NOMO-1 treated with dmso at 0.1 percent for 144 hours (cell line): ENCODE data around the gene GSG1L.

Experiments
- DNase-seq: peaks from one replicate; lab custom pipeline; 2025; ENCODE audit not compliant: unreplicated experiment; lab: John Stamatoyannopoulos, UW

GSG1L gene

GRCh38 chr16:28092721-28093384 is 29.3 kb upstream of the GSG1L start:
- no peak for DNase-seq

DNA sequence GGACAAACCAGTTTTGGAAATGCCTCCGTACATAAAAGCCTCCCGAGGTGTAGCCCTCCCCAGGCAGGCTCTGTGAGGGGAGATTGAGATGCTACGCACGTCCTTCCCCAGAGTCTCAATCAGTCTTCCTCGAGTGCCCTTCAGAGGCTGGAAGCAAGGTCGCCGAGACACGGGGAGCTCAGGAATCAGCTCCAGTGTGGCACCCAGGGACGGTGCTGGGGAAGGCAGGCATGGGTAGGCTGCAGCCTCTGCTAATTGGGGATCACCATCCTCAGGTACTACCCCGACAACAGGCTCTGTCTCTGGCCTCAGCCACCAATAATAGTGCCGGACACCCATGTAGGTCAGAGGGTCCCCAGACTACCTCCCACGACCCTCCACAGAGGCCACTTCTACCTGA is 28.1 kb upstream of the GSG1L start:
- DNase-seq: no peak

GRCh38 chr16:28090646-28091377 is 27.3 kb upstream of the GSG1L start:
- no peak for DNase-seq

GRCh38 chr16:28089992-28090365 is 26.5 kb upstream of the GSG1L start:
- DNase-seq: no peak

GRCh38 chr16:28089205-28089991 is 25.9 kb upstream of the GSG1L start:
- no peak for DNase-seq

DNA sequence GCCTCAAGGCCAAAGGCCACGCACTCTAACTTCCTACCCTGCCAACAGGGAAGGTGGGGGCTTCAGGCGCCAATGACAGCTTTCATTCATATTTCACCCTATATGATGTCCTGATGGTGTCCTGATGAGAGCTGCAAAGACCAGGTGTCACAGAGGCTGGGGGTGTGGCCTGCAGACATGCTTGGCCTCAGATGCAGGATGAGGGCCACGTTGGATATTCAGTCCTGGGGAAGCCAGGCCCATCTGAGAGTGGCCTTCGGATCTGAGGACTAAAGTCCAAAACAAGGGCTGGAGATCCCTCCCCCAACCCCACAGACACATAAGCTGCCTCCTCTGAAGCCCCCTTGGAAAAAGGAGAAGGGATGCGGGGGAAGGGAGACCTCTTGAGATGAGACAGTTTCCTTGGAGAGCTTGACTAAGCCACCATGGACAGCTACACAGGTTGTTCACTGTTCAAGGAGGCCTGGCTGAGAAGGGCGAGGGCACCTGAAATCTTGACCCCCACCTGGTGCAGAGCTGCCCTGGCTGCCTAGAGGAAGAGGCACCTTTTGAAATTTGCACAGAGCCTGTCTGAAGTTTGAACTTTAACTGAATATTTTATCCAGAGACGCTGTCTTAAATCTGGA is 24.3 kb upstream of the GSG1L start:
- no peak for DNase-seq

- DNase-seq: no peak
Measured at GRCh38 chr16:28087140-28087660, 23.7 kb upstream of the GSG1L start.

DNA sequence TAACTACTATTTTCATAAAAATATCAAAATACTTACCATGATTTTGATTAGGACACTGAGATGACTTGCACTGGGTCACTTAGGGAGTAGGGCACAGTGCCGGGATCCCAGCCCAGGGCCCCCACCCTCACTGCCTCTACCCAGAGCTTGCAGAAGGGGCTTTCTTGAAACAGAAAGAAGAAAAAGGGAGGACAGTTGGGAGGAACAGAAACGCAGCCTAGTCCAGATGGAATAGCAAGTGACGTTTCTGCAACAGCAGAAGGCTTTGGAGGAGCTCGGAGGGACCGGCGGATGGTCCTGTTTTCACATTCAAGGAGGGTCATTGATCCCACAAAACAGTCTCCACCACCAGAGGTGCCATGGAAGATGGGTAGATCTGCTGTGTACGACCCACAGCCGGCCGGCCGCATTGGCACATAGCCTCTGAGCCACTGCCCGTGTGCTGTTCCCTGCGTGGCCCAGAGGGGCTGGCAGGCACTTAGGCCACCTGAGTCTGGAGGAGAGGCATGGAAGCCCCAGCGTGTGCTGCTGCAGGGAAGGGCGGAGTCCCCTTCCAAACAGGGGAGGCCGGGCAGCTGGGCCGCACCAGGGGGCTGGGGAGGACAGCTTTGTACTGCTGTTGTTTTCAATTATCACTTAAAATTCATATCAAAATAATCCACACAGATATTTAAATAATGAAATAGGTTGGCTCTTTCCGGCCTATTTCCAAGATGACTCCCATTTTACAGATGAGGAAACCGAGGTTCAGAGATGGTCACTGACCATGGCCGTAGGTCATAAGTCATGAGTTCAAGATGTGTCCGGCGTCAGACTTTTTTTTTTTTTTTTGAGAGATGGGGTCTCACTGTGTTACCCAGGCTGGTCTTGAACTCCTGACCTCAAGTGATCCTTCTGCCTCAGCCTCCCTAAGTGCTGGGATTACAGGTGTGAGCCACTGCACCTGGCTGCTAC is 22.9 kb upstream of the GSG1L start:
- DNase-seq: no peak

GRCh38 chr16:28085389-28086171 is 22.1 kb upstream of the GSG1L start:
- DNase-seq: no peak

GRCh38 chr16:28084209-28084608 is 20.7 kb upstream of the GSG1L start:
- no peak for DNase-seq

DNA sequence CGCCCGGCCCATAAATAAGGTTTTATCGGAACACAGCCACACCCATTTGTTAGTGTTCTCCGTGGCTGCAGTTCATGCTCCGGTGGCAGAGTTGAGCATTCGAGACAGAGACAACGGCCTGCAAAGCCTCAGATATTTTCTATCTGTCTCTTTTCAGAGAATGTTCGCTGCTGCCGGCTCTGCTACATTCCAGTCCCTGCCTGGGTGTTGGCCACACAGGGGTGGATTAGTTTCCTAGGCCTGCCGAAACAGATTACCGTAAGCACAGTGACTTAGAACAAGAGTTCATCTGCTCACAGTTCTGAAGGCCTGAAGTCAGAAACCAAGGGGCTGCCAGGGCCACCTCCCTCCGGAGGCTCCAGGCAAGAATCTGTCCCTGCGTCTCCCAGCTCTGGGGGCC is 19.1 kb upstream of the GSG1L start:
- DNase-seq: no peak

DNA sequence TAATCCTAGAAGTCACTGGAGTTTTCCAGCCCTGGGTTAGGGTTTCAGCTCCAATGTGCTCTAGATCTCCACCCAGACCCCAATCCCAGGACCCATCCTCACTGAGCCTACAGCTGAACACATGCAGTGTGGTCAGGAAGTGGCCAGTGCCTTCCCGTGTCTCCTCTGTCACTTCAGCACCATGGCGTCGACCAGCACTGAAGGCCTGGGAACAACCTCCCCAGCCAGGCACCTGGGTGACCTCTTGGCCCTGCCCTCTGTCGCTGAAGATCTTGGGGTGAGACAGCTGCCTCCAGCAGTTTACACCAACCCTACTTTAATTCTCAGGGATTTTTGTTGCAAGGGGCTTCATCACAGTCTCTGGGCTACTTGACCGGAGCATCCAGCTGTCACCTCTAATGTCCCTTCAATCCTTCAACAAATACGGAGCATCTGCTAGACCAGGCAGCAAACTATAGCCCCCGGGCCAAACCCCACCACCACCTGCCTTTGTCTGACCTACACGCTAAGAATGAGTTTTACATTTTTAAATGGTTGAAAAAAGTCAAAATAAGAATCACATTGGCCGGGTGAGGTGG is 18.0 kb upstream of the GSG1L start:
- DNase-seq: no peak

DNA sequence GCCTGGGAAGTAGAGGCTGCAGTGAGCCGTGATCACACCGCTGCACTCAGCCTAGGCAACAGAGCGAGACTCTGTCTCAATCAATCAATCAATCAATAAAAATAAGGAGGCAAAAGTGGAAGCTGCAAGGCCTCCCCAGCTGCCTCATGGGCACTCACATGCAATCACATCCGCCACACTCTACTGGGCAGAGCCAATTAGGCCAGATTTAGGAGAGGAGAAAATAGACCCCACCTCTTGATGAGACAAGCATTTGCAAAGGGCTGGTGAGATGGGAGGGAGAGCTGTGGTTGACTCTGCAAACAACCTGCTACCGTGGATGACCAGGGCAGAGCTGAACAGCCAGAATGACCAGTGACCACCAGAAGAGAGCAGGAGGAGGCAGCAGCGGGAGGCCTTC is 14.7 kb upstream of the GSG1L start:
- DNase-seq: no peak

- DNase-seq: no peak
Measured at GRCh38 chr16:28073836-28074235, 10.3 kb upstream of the GSG1L start.

DNA sequence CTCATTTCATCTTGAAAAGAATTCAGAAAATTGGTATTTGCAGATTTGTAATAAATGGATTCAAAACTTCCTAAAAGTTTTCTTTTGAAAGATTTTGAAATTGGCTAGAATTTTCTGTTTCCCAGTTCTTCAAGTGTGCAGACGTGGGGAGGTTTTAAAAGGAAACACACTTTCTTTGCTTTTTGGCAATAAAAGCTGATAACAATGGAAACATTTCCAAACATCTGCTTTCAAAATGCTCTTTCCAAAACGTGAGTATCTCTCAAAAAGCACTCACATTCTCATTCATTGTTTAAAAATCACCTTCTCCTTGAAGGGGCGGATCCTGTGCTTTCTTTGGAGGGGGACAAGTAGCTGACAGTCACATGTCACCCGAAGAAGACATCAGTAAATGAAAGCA is 8.6 kb upstream of the GSG1L start:
- no peak for DNase-seq

- DNase-seq: no peak
Measured at GRCh38 chr16:28069971-28070794, 6.7 kb upstream of the GSG1L start.

DNA sequence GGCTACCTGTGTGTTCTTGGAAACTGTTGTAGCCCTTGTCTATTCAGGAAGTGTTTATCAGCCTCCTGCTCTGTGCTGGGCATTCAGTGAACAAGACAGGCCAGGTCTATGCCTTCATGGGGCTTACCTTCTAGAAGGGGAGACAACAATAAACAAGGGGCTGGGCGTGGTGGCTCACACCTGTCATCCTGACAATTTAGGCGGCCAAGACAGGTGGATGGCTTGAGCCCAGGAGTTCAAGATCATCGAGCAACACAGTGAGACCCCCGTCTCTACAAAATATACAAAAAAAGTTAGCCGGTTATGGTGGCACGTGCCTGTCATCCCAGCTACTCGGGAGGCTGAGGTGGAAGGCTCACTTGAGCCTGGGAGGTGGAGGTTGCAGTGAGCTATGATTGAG is 5.5 kb upstream of the GSG1L start:
- no peak for DNase-seq
